Colonic mucosa (tissue), 4 donors: ENCODE results near the gene SETD3. TPM values are rescaled to one million over a fixed set of nuclear protein-coding genes. Genes with fewer than 3 reads are reported as not detected.

Source experiments
- DNase-seq: peaks from one replicate; pipeline ENCODE4 v3.0.0-alpha.2; 2020
- H3K27ac ChIP-seq: fragments of 200-600 bp; one replicate; pipeline ENCODE4 v1.8.0; 2021
- H3K27me3 ChIP-seq: fragments of 200-600 bp; one replicate; pipeline ENCODE4 v1.8.0; 2021
- H3K36me3 ChIP-seq: fragments of 200-600 bp; one replicate; pipeline ENCODE4 v1.8.0; 2021
- H3K4me1 ChIP-seq: fragments of 200-600 bp; one replicate; pipeline ENCODE4 v1.8.0; 2021; ENCODE audit warnings: mild to moderate bottlenecking
- H3K4me3 ChIP-seq: fragments of 200-600 bp; one replicate; pipeline ENCODE4 v1.8.0; 2021
- H3K9ac ChIP-seq, 2 donors: one replicate each; pipeline ENCODE4 v1.7.0; 2013; ENCODE audit warnings: control low read depth in 2 of 2, low read depth in 2 of 2, low read length in 2 of 2
- H3K9me3 ChIP-seq: fragments of 200-600 bp; one replicate; pipeline ENCODE4 v1.8.0; 2021
- CTCF ChIP-seq: fragments of 200-600 bp; IDR thresholded peaks from one replicate; pipeline ENCODE4 v1.8.0; 2022; ENCODE audit warnings: antibody characterized with exemption, mild to moderate bottlenecking
- intact Hi-C: fragments of 100-400 bp; cut with DNase I; formaldehyde crosslinking; loops from one replicate; pipeline ENCODE4 v1.14.1; 2022
- total RNA-seq, 2 donors: library from RNA; stranded (reverse); fragmentation: NEBNext Ultra II Directional in 1 of 2; extraction: Animal tissue kit (Norgen Biotek cat#: 25700) in 1 of 2; gene quantifications; one replicate each; pipeline ENCODE4 v1.2.1, GENCODE V29; 2021
- donor health status: healthy.
- donor health status: DM: no; HTN: no; CAD: no.
- donor health status: DM: no; HTN: no; CAD: no.

SETD3 gene
- total RNA-seq, 2 donors from 2014 or later, result 60.0 to 69.4 TPM

- TF ChIP-seq CTCF, result no peak
- H3K4me3 ChIP-seq, result peak overlapping the region; percentile 71
- no peaks in the 10 kb centered on the region for H3K9me3 ChIP-seq
- intact Hi-C loops, result no loop called here
- no peaks in the 10 kb centered on the region for H3K36me3 ChIP-seq
- peaks cover 18% of the 10 kb centered on the region for H3K4me1 ChIP-seq
- H3K27ac ChIP-seq, result peak overlapping the region; percentile 78
- H3K27me3 ChIP-seq, result no peaks in the 10 kb centered on the region
- DNase-seq, result no peak
- H3K9ac ChIP-seq, result peak overlapping the region; percentile 79 to 90
Observed at GRCh38 chr14:99479160-99479905, 1.3 kb downstream of the SETD3 start.

DNA sequence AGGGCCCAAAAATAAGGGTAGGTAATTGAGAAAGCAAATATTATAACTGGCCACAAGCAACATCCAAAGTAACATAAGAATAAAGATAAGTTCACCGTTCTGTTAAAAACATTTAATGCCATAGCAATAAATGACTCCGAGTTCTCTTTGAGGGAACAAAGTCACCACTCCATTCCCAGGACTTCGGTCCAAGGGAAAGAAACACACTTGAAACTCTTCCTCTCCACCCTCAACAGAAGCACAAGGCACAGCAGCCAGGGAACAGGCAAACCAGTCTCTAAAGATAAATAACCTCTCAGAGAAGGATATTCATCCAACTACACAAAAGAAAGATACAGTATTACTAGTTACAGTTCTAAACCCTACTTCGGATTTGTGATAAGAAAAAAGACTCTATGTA is 2.5 kb downstream of the SETD3 start:
- Histone ChIP-seq H3K27me3 (no peaks in the 10 kb centered on the region), H3K9me3 (no peaks in the 10 kb centered on the region), H3K27ac (no peak overlapping the region), H3K9ac (peak overlapping the region in 1 of 2 donors; percentile 79), H3K4me1 (peaks cover 15% of the 10 kb centered on the region), H3K36me3 (no peaks in the 10 kb centered on the region), H3K4me3 (no peak overlapping the region)
- no peak for TF ChIP-seq CTCF
- no peak for DNase-seq
- intact Hi-C loops, result no loop called here

DNA sequence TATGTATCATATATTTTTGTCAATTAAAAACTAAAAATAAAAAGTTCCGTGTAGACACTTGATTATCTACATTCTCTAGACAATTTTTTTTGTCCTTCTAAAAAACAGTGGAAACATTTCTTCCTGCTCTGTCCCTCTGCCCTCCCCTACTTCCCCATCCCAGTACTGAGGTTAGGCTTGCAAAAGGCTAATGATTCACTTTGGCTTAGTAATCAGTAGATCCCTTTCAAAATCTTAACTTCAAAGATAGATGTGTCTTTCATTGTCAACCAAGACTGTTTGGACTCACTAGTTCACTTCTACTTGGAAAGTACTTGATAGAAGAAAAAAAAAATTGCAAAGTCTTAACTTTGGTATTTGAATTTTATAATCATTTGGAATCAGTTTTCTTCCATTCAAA is 3.8 kb downstream of the SETD3 start:
- Histone ChIP-seq H3K4me1 (peaks cover 8% of the 10 kb centered on the region), H3K27me3 (no peaks in the 10 kb centered on the region), H3K4me3 (no peak overlapping the region), H3K27ac (no peak overlapping the region), H3K9ac (no peak overlapping the region), H3K36me3 (no peaks in the 10 kb centered on the region), H3K9me3 (no peaks in the 10 kb centered on the region)
- intact Hi-C loops, result no loop called here
- no peak for DNase-seq
- TF ChIP-seq CTCF, result no peak

DNA sequence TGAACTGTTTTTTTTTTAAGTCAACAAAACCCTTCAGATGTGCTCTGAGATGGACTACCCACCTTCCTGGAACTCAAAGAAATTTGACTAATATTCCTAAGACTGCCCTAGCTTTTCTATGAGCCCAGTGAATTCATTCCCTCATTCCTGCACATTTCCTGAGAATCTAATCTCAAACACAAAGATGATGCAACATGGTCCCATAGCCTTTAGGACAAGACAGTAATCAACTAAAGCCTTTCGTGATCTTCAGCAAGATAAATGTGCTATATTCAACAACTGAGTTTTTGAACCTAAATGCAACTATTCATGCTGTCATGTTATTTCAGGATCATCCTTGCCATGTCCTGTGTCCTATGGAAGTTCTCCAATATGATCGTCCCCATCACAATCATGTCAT is 5.0 kb downstream of the SETD3 start:
- peaks cover 8% of the 10 kb centered on the region for H3K4me1 ChIP-seq
- H3K9ac ChIP-seq, result no peak overlapping the region
- DNase-seq, result no peak
- H3K27ac ChIP-seq, result no peak overlapping the region
- H3K36me3 ChIP-seq, result no peaks in the 10 kb centered on the region
- intact Hi-C loops, result no loop called here
- no peak overlapping the region for H3K4me3 ChIP-seq
- H3K9me3 ChIP-seq, result no peaks in the 10 kb centered on the region
- no peak for TF ChIP-seq CTCF
- H3K27me3 ChIP-seq, result no peaks in the 10 kb centered on the region

DNA sequence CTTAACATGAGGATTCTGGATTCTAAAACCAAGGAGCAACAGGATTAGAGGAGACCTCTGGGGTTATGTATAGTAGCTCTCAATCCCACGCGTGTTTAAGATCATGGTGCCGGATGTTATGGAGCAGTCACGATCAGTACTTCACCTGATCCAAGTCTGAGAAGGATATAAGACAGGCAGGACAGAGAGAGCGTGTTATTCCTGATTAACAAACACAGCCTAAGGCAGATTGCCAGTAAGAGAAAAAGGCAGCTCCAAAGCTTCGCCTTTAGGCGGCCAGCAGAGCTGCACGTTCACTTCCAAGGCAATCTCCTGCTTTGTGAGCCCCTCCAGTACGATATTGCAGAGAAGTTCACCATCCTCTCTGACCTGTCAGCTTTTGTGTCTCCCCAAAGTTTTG is 5.5 kb downstream of the SETD3 start:
- Histone ChIP-seq H3K9ac (no peak overlapping the region), H3K27ac (no peak overlapping the region), H3K9me3 (no peaks in the 10 kb centered on the region), H3K36me3 (no peaks in the 10 kb centered on the region), H3K4me1 (peaks cover 8% of the 10 kb centered on the region), H3K27me3 (no peaks in the 10 kb centered on the region), H3K4me3 (no peak overlapping the region)
- intact Hi-C loops, result no loop called here
- DNase-seq, result no peak
- TF ChIP-seq CTCF, result no peak
